DND-41 (cell line): ENCODE results near the gene SDCBP2.

Source experiments
- ATAC-seq: fragments of 200-7000 bp; cut with Tn5 transposase; 3 replicates; pipeline ENCODE4 v1.9.1; 2021; ENCODE audit warnings: low read depth; ENCODE audit not compliant: insufficient read depth
- DNase-seq: peaks from one replicate; pipeline ENCODE4 v3.0.0-alpha.2; 2020
- H2AFZ ChIP-seq: 2 replicates; pipeline ENCODE4 v1.6.0; 2012; ENCODE audit warnings: low read depth, low read length
- H3K27ac ChIP-seq: 2 replicates; pipeline ENCODE4 v1.5.1; 2012; ENCODE audit warnings: low read length, inconsistent platforms
- H3K27me3 ChIP-seq: fragments of 200-600 bp; sonication (generic); 2 replicates; pipeline ENCODE4 v1.6.0; 2012; ENCODE audit warnings: low read length, mild to moderate bottlenecking, inconsistent platforms; ENCODE audit not compliant: insufficient read depth, poor library complexity
- H3K36me3 ChIP-seq: 2 replicates; pipeline ENCODE4 v1.5.1; 2012; ENCODE audit warnings: low read length, inconsistent platforms; ENCODE audit not compliant: insufficient read depth
- H3K4me1 ChIP-seq: 2 replicates; pipeline ENCODE4 v1.5.1; 2012; ENCODE audit warnings: mild to moderate bottlenecking, low read length; ENCODE audit not compliant: insufficient read depth
- H3K4me2 ChIP-seq: 2 replicates; pipeline ENCODE4 v1.6.0; 2012; ENCODE audit warnings: mild to moderate bottlenecking, moderate library complexity, low read length, inconsistent platforms; ENCODE audit not compliant: insufficient read depth
- H3K4me3 ChIP-seq, 2 experiments: fragments of 200-600 bp in 1 of 2; shearing (Covaris generic) in 1 of 2; 2 replicates each; pipeline ENCODE4 v1.5.1; 2012 to 2016; ENCODE audit warnings: inconsistent platforms in 2 of 2, low read length in 2 of 2, mild to moderate bottlenecking in 2 of 2, low read depth in 1 of 2, moderate library complexity in 1 of 2
- H3K79me2 ChIP-seq: 2 replicates; pipeline ENCODE4 v1.6.0; 2012; ENCODE audit warnings: low read length, inconsistent platforms; ENCODE audit not compliant: insufficient read depth
- H3K9ac ChIP-seq: 2 replicates; pipeline ENCODE4 v1.6.0; 2012; ENCODE audit warnings: low read depth, mild to moderate bottlenecking, inconsistent platforms, low read length, moderate library complexity
- H3K9me3 ChIP-seq: 2 replicates; pipeline ENCODE4 v1.5.1; 2012; ENCODE audit warnings: low read length, moderate library complexity, mild to moderate bottlenecking, inconsistent platforms; ENCODE audit not compliant: insufficient read depth, severe bottlenecking
- H4K20me1 ChIP-seq: 2 replicates; pipeline ENCODE4 v1.6.0; 2012; ENCODE audit warnings: low read length; ENCODE audit not compliant: insufficient read depth
- EZH2 ChIP-seq: IDR thresholded peaks from 3 replicates; pipeline ENCODE4 v1.6.1; 2012; ENCODE audit warnings: borderline replicate concordance, low read depth, mild to moderate bottlenecking, moderate library complexity, low read length, inconsistent platforms; ENCODE audit not compliant: severe bottlenecking
- TF ChIP-seq, protein P1 (sequence below): IDR thresholded peaks from 2 replicates; pipeline ENCODE4 v1.5.1; 2012; ENCODE audit warnings: borderline replicate concordance, low read length, moderate library complexity, mild to moderate bottlenecking; ENCODE audit not compliant: poor library complexity, severe bottlenecking; ENCODE audit errors: extremely low read depth

The SDCBP2 gene

DNA sequence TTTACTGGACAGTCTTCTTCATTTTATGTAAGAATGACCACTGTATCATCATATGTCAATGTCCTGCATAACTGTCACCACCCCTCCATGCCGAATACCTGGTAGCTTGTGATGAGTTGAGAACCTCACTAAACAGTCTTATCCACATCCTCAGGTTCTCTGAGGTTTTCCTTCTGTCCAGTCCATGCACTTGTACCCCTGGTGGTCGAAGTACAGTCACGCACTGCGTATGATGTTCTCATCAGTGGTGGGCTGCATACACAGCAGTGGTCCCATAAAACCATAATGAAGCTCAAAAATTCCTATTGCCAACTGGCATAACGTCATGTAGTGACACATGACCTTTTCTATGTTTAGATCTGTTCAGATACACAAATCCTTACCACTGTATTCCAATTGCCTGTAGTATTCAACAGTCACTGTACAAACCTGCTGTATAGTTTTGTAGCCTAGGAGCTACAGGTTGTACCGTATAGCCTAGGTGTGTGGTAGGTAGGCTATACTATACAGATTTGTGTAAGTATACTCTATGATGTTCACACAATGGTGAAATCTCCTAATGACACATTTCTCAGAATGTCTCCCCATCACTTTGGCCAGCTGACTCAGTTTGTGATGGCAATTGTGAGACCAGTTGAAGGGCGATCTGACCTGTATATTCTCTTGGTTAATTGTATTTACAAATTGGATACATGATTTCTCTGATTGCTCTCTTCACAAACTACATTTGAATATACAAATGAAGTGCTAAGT, 31.3 kb upstream of the SDCBP2 start:
- no peak for ATAC-seq
- H3K79me2 ChIP-seq = peaks cover 53% of the 10 kb centered on the region
- H3K36me3 ChIP-seq = peaks cover 61% of the 10 kb centered on the region

DNA sequence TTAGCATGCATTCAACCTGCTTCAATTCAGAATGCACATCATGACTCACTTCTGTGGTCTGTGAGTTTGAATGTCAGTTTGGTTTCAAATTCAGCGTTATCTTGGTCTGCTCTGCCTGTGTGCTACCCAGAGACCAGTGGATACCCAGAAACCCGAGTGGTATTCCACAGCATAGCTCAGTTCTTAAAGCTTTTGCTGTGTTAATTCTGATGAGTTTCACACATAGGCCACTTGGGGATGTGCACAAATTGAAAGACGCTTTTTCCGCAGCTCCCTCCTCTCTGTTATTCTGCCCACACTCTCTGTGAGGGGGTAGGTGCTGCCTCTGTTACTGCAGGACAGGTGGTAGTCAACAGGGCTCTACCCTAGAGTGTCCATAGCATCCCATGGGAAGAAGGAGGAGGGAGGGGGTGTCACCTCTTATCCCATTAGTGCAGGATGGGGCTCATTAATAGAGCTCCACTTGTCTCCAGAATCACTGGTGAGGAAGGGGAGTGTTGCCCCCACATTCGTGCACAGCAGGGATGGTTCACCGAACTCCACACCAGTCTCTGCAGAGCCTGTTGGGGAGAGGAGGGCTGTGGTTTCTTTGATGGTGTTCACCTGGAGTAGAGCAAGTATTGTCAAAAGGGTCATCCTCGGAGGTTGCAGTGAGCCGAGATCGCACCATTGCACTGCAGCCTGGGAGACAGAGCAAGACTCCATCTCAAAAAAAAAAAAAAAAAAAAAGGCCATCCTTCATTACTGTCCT, 29.2 kb upstream of the SDCBP2 start:
- Histone ChIP-seq H3K4me3 (no peak overlapping the region), H4K20me1 (peaks cover 25% of the 10 kb centered on the region; the same call in 1 of the 2 replicates), H3K4me2 (no peak overlapping the region), H2AFZ (no peak overlapping the region), H3K4me1 (peaks cover 8% of the 10 kb centered on the region), H3K79me2 (peaks cover 57% of the 10 kb centered on the region), H3K36me3 (peaks cover 72% of the 10 kb centered on the region), H3K9ac (no peak overlapping the region), H3K27ac (no peak overlapping the region), H3K27me3 (no peaks in the 10 kb centered on the region), H3K9me3 (no peaks in the 10 kb centered on the region)
- no peak for TF ChIP-seq EZH2
- TF ChIP-seq, protein P1, sequence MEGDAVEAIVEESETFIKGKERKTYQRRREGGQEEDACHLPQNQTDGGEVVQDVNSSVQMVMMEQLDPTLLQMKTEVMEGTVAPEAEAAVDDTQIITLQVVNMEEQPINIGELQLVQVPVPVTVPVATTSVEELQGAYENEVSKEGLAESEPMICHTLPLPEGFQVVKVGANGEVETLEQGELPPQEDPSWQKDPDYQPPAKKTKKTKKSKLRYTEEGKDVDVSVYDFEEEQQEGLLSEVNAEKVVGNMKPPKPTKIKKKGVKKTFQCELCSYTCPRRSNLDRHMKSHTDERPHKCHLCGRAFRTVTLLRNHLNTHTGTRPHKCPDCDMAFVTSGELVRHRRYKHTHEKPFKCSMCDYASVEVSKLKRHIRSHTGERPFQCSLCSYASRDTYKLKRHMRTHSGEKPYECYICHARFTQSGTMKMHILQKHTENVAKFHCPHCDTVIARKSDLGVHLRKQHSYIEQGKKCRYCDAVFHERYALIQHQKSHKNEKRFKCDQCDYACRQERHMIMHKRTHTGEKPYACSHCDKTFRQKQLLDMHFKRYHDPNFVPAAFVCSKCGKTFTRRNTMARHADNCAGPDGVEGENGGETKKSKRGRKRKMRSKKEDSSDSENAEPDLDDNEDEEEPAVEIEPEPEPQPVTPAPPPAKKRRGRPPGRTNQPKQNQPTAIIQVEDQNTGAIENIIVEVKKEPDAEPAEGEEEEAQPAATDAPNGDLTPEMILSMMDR = no peak
- ATAC-seq = peak; percentile 74
- peak; percentile 21 for DNase-seq

More for the DNA sequence above, 31.3 kb upstream of the SDCBP2 start:
- H3K4me2 ChIP-seq = no peak overlapping the region
- H3K9me3 ChIP-seq = no peaks in the 10 kb centered on the region
- H3K27me3 ChIP-seq = no peaks in the 10 kb centered on the region
- H3K4me1 ChIP-seq = peaks cover 30% of the 10 kb centered on the region
- peaks cover 29% of the 10 kb centered on the region; the same call in 1 of the 2 replicates for H4K20me1 ChIP-seq
- H3K4me3 ChIP-seq = no peak overlapping the region
- no peak overlapping the region for H3K9ac ChIP-seq
- H2AFZ ChIP-seq = no peak overlapping the region
- no peak overlapping the region for H3K27ac ChIP-seq
- TF ChIP-seq EZH2 = no peak
- TF ChIP-seq, protein P1 = peak; percentile 17
- no peak for DNase-seq

DNA sequence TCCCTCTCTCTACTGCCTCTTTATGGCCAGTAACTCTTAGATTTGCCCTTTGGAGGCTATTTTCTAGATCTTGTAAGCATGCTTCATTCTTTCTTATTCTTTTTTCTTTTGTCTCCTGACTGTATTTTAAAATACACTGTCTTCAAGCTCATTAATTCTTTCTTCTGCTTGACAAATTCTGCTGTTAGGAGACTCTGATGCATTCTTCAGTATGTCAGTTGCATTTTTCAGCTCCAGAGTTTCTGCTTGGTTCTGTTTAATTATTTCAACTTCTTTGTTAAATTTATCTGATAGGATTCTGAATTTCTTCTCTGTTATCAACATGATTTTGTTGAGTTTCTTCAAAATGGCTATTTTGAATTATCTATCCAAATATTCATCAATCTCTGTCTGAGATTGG, 25.0 kb upstream of the SDCBP2 start:
- Histone ChIP-seq H3K4me2 (no peak overlapping the region), H3K4me1 (0 out of 2 replicates have a peak, but pooled peaks cover 3% of the 10 kb centered on the region), H3K9me3 (peaks cover 3% of the 10 kb centered on the region), H4K20me1 (peaks cover 7% of the 10 kb centered on the region; the same call in 1 of the 2 replicates), H3K9ac (no peak overlapping the region), H3K27ac (no peak overlapping the region), H2AFZ (no peak overlapping the region), H3K27me3 (no peaks in the 10 kb centered on the region), H3K36me3 (peaks cover 38% of the 10 kb centered on the region), H3K79me2 (peaks cover 39% of the 10 kb centered on the region), H3K4me3 (no peak overlapping the region)
- no peak for DNase-seq
- TF ChIP-seq, protein P1 = no peak
- TF ChIP-seq EZH2 = no peak
- no peak for ATAC-seq
